Tibial nerve (tissue), 4 donors: ENCODE measurements around the gene RCSD1. TPM values are rescaled to one million over a fixed set of nuclear protein-coding genes. Genes with fewer than 3 reads are reported as not detected.

Experiments used
- DNase-seq, 2 donors: peaks; one replicate each; pipeline ENCODE4 v3.0.0-alpha.2; 2019; ENCODE audit warnings: low spot score in 2 of 2
- H3K27ac ChIP-seq, 4 donors: fragments of 200-600 bp; sonication (generic) in 3 of 4; one replicate each; pipeline ENCODE4 v1.5.1; 2017 to 2019; ENCODE audit warnings: mild to moderate bottlenecking in 1 of 4
- H3K27me3 ChIP-seq, 2 donors: fragments of 200-600 bp; sonication (generic) in 1 of 2; one replicate each; pipeline versions ENCODE4 v1.5.1 to v1.6.0; 2017 to 2019
- H3K36me3 ChIP-seq, 3 donors: fragments of 200-600 bp; sonication (generic); one replicate each; pipeline ENCODE4 v1.5.1; 2018 to 2019
- H3K4me1 ChIP-seq, 4 donors: fragments of 200-600 bp; sonication (generic) in 3 of 4; one replicate each; pipeline ENCODE4 v1.5.1; 2017 to 2019
- H3K4me3 ChIP-seq, 4 donors: fragments of 200-600 bp; sonication (generic) in 3 of 4; one replicate each; pipeline ENCODE4 v1.5.1; 2017 to 2019; ENCODE audit warnings: mild to moderate bottlenecking in 1 of 4, moderate library complexity in 1 of 4
- H3K9me3 ChIP-seq, 4 donors: fragments of 200-600 bp; sonication (generic) in 3 of 4; one replicate each; pipeline ENCODE4 v1.5.1; 2017 to 2019
- EP300 ChIP-seq, 2 donors: sonication (generic); formaldehyde crosslinking; IDR thresholded peaks; one replicate each; pipeline ENCODE4 v1.6.1; 2017; ENCODE audit warnings: antibody characterized with exemption in 2 of 2, mild to moderate bottlenecking in 1 of 2
- POLR2A ChIP-seq, 2 donors: fragments of 450-650 bp; IDR thresholded peaks; one replicate each; pipeline ENCODE4 v1.6.1; 2017; ENCODE audit warnings: antibody characterized with exemption in 2 of 2, mild to moderate bottlenecking in 2 of 2, moderate library complexity in 2 of 2
- WGBS, 2 donors: methylation state at CpG; one replicate each; pipeline ENCODE4 v1.1.5; 2018; 5-methylcytosine and 5-hydroxymethylcytosine counted together
- total RNA-seq, 4 donors: library from RNA; depleted of rRNA; stranded (reverse); fragments of >200 nt; gene quantifications; one replicate each; pipeline ENCODE4 v1.1.0, GENCODE V29; 2016
- TF ChIP-seq, protein P1 (sequence below), 5 experiments: fragments of 200-600 bp in 3 of 5; fragments of 450-650 bp in 2 of 5; sonication (generic) in 3 of 5; IDR thresholded peaks; one replicate each; pipeline ENCODE4 v1.5.1; 2016 to 2019; ENCODE audit warnings: antibody characterized with exemption in 5 of 5, mild to moderate bottlenecking in 3 of 5, moderate library complexity in 2 of 5

Gene RCSD1
- total RNA-seq, 4 donors from 2014 or later, result 10.0 to 17.7 (median 12.9) TPM

DNA sequence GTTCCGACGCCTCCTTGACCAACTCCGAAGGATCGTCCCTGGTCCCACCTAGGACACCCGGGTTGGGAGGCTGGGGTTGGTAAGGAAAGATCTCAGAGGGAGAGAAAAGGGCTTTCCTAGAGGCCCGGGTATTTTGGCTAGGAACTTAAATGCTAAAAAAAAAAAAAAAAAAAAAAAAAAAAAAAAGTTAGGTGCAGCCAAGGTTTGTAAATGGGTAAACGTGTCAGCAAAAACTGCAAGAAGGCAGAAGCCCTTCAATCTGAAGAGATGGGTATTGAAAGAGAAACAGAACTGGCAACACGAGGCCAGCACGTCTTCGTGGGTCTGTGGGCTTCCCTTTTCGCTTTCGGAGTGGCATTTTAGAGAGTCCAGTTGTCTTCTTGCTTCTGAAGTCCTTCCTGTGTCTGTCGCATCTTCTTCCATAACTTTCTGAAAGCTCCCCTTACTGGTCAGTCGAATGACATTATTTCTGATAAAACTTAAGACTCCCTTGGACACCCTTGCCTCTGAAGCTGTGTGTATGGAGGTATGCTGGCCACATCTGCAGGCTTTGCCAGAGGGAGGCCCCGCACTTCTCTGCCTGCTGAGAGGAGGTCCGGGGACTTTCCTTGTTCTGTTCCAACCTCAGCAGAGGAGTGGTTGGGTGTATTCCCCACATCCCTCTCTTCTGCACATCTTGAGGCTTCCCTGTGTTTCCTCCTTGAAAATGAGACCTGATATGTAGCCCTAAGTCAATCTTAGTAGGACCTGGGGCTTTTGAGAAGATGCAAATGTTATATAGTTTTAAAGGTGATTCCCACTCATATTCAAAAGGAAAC is 745 bp downstream of the RCSD1 start:
- no peak for DNase-seq
- Histone ChIP-seq H3K4me3 (peak overlapping the region; percentile 28 to 68 (median 65)), H3K9me3 (no peaks in the 10 kb centered on the region), H3K4me1 (peaks cover 0 to 26% (median 13%) of the 10 kb centered on the region in 4 donors), H3K36me3 (no peaks in the 10 kb centered on the region), H3K27ac (peak overlapping the region in 3 of 4 donors; percentile 81 to 96 (median 85)), H3K27me3 (peaks cover 0 to 3% of the 10 kb centered on the region in 2 donors)
- TF ChIP-seq POLR2A (IDR thresholded peaks at IDR 0.05) (no peak), EP300 (IDR thresholded peaks at IDR 0.05) (no peak)
- TF ChIP-seq, protein P1, sequence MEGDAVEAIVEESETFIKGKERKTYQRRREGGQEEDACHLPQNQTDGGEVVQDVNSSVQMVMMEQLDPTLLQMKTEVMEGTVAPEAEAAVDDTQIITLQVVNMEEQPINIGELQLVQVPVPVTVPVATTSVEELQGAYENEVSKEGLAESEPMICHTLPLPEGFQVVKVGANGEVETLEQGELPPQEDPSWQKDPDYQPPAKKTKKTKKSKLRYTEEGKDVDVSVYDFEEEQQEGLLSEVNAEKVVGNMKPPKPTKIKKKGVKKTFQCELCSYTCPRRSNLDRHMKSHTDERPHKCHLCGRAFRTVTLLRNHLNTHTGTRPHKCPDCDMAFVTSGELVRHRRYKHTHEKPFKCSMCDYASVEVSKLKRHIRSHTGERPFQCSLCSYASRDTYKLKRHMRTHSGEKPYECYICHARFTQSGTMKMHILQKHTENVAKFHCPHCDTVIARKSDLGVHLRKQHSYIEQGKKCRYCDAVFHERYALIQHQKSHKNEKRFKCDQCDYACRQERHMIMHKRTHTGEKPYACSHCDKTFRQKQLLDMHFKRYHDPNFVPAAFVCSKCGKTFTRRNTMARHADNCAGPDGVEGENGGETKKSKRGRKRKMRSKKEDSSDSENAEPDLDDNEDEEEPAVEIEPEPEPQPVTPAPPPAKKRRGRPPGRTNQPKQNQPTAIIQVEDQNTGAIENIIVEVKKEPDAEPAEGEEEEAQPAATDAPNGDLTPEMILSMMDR (IDR thresholded peaks at IDR 0.05), result no peak
- 33 to 42% methylated on average over 16 of the region's 16 CpGs for WGBS, 2 donors

DNA sequence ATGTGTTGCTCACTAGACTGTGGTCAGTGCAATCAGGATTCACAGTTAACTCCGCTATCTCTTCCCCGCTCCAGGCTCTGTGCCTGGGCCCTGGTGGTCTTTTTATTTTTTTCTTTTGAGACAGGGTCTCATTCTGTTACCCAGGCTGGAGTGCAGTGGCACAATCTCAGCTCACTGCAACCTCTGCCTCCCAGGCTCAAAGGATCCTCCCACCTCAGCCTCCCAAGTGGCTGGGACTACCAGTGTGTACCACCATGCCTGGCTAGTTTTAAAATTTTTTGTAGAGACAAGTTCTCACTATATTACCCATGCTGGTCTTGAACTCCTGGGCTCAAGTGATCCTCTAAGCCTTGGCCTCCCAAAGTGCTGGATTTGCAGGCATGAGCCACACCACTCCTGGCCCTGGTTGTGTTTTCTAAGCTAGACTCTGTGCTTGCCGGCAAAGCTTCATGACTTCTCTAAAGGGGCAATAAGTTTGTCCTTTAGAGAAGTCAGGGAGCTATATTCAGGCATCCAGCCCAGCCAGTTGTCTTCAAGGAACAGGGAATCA is 1.4 kb downstream of the RCSD1 start:
- Histone ChIP-seq H3K36me3 (no peaks in the 10 kb centered on the region), H3K27me3 (peaks cover 0 to 3% of the 10 kb centered on the region in 2 donors), H3K4me3 (peak overlapping the region in 2 of 4 donors; percentile 63 to 68), H3K9me3 (no peaks in the 10 kb centered on the region), H3K27ac (peak overlapping the region in 3 of 4 donors; percentile 81 to 96 (median 85)), H3K4me1 (peaks cover 0 to 29% (median 14%) of the 10 kb centered on the region in 4 donors)
- no peak for TF ChIP-seq POLR2A (IDR thresholded peaks at IDR 0.05)
- TF ChIP-seq EP300 (IDR thresholded peaks at IDR 0.05), result no peak
- TF ChIP-seq, protein P1 (IDR thresholded peaks at IDR 0.05), result no peak
- DNase-seq, result no peak
- WGBS, 2 donors, result 64 to 68% methylated on average over 3 of the region's 3 CpGs

DNA sequence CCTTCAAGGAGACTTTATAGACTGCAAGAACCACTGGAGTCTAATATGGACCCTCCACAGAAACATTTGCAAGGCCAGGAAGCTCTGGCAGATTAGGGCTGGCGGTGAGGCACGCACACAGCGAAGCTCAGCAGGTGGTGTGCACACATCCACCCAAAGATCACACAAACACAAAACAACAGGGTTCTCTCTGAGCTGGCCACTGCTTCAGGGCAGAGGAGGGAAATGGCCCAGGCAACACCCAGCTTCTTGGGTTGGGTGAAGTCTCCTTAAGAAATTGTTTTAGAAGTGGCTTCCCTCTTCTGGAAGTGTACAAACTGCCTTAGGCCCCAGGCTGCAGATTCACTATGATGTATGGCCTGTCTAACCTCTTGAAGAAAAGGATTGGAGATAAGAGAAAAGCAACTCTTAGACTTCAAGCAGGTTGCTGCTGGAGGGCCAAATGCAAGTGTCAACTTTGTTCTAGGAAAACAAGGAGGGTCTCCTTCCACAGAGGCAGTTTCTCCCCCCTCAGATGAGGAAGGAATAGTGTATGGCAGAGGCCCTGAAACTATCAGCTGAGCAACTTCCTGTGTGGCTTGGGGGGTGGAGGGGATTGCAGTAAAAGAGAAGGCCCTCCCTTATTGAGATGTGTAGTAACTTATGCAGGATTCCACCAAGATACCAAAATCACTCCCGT is 2.0 kb downstream of the RCSD1 start:
- Histone ChIP-seq H3K4me1 (peaks cover 0 to 33% (median 14%) of the 10 kb centered on the region in 4 donors), H3K9me3 (no peaks in the 10 kb centered on the region), H3K27ac (peak overlapping the region in 3 of 4 donors; percentile 36 to 96 (median 64)), H3K27me3 (peaks cover 0 to 3% of the 10 kb centered on the region in 2 donors), H3K4me3 (peak overlapping the region in 2 of 4 donors; percentile 63 to 68), H3K36me3 (no peaks in the 10 kb centered on the region)
- WGBS, 2 donors, result 54 to 84% methylated on average over 4 of the region's 4 CpGs
- no peak for DNase-seq
- TF ChIP-seq EP300 (IDR thresholded peaks at IDR 0.05) (peak in 1 of 2 donors; percentile 9), POLR2A (IDR thresholded peaks at IDR 0.05) (no peak)
- TF ChIP-seq, protein P1 (IDR thresholded peaks at IDR 0.05), result no peak

DNA sequence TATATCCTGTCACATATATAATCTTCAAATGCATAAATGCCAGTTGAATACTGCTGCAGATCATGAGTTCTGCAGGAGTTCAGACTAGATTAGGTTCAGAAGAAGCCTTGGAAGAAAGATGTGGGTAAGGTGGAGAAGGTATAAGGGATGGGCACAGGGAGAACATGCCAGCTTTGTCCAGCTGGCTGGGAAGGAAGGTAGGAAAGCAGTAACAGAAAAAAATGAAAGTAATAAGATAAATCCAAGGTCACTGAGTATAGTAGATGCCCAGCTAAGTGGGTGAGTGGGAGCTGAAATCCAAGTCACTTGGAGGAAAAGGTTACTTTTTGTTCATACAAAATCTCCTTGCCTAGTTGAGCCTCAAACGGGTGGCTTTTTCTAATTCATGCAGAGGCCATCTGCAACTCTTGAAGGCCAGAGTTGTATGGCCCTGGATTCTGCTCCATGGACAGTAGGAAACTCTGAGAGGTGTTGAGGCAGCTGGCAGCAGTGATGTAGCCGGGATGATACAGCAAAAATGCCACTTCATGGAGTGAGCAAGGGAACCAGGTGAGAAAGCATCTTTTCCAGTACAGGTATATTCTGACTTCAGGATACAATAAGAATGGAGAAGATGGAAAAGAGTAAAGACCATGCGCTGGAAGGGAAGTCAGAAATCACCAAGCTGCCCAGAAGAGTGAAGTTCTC is 3.4 kb downstream of the RCSD1 start:
- Histone ChIP-seq H3K36me3 (no peaks in the 10 kb centered on the region), H3K4me1 (peaks cover 0 to 27% (median 12%) of the 10 kb centered on the region in 4 donors), H3K4me3 (no peak overlapping the region), H3K27me3 (peaks cover 0 to 3% of the 10 kb centered on the region in 2 donors), H3K9me3 (no peaks in the 10 kb centered on the region), H3K27ac (no peak overlapping the region)
- 85 to 93% methylated on average over 3 of the region's 3 CpGs for WGBS, 2 donors
- DNase-seq, result no peak
- TF ChIP-seq POLR2A (IDR thresholded peaks at IDR 0.05) (no peak), EP300 (IDR thresholded peaks at IDR 0.05) (no peak)
- TF ChIP-seq, protein P1 (IDR thresholded peaks at IDR 0.05), result no peak
